ENCODE results near the gene GAK. TPM values are rescaled to one million over a fixed set of nuclear protein-coding genes. Genes with fewer than 3 reads are reported as not detected.
"Not testable (repeated sequence)": the region's sequence is repeated elsewhere in the genome, so short reads cannot be mapped to it uniquely, and the experiment has no call there.

The GAK gene
- total and polyA plus RNA-seq, 3 experiments from 2014 or later = 82.9 to 118 (median 112) TPM

DNA sequence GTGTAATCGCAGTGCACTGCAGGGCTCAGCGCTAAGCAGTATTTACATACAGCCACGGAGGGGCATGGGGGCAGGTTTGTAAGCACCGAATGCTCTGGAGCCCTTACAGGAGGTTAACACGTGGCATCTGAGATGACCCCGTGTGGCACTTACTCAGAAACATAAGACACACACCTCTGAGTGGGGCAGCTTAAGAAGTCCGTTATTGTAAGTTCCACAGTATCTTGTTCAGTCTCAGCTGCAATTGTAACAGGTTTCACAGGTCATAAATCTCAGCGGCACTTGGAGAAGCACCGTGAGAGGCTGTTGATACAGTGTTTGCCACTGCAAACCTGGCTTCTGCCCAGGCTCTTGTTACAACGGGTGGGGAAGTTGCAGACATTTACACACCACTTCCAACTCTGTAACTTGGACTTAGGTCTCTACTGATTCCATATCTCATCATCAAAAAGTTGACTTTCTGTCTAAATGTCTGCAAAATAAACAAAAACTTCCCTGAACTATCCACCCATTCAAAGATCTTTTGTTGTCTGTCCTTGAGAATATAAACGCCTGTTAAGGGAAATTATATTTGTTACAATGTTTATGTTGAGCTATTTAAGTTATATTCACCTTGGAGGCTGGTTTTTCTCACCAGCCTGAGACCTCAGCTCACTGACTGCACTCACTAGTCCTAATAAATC lies 116.5 kb downstream of the GAK start:
- DNase-seq = no peak
- Mint-ChIP-seq H3K36me3 (no peaks in the 10 kb centered on the region), H3K4me1 (no peaks in the 10 kb centered on the region), H3K9me3 (peaks cover 0 to 4% (median 0%) of the 10 kb centered on the region in 5 donors), H3K27me3 (peaks cover 41 to 52% of the 10 kb centered on the region in 2 donors), H3K4me3 (no peak overlapping the region), H3K27ac (no peak overlapping the region)
- H3K36me3 ChIP-seq (ENCODE audit: insufficient read depth, low read length) = no peaks in the 10 kb centered on the region
- H3K9me3 ChIP-seq (ENCODE audit: low read length) = no peaks in the 10 kb centered on the region
- H3K27me3 ChIP-seq (ENCODE audit: insufficient read depth, low read length, poor library complexity, severe bottlenecking) = no peaks in the 10 kb centered on the region
- no peak overlapping the region for H3K4me3 ChIP-seq (ENCODE audit: low read length)
- ChIA-PET POLR2A (no interaction called here), CTCF (no interaction called here)
- no peaks in the 10 kb centered on the region for H3K4me1 ChIP-seq (ENCODE audit: insufficient read depth, low read length)
- no peak overlapping the region for H3K27ac ChIP-seq (ENCODE audit: low read depth, low read length)

DNA sequence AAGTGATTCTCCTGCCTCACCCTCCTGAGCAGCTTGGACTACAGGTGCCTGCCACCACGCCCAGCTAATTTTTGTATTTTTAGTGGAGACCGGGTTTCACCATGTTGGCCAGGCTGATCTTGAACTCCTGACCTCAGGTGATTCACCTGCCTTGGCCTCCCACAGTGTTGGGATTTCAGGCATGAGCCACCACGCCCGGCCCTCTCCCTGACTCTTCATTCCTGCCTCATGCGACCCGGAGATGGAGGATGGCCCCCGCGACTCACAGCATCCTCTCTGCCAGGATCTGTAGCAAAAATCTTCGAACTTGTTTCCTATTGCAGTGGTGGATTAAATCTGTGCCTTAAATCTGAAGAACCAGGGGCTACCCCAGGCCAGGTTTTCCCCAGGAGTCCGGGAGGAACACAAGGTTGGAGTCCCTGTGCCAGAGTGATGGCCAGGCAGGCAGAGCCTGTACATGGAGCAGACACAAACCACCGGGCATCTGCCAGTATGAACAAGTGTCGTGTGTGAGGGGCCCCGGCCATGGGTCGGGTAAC lies 117.7 kb downstream of the GAK start:
- Histone ChIP-seq H3K4me1 (ENCODE audit: insufficient read depth, low read length) (no peaks in the 10 kb centered on the region), H3K36me3 (ENCODE audit: insufficient read depth, low read length) (no peaks in the 10 kb centered on the region), H3K9me3 (ENCODE audit: low read length) (no peaks in the 10 kb centered on the region), H3K27me3 (ENCODE audit: insufficient read depth, low read length, poor library complexity, severe bottlenecking) (no peaks in the 10 kb centered on the region), H3K4me3 (ENCODE audit: low read length) (no peak overlapping the region), H3K27ac (ENCODE audit: low read depth, low read length) (no peak overlapping the region)
- POLR2A ChIA-PET = no interaction called here
- no peak for DNase-seq
- H3K27ac Mint-ChIP-seq = no peak overlapping the region
- peaks cover 38 to 52% of the 10 kb centered on the region in 2 donors for H3K27me3 Mint-ChIP-seq
- H3K9me3 Mint-ChIP-seq = peaks cover 0 to 2% (median 0%) of the 10 kb centered on the region in 5 donors
- CTCF ChIA-PET = interaction anchor here (0.9 to 1.5 kb wide), 2 partner anchors 49 to 172 kb away, joined by 3 to 5 read pairs; partner anchors contain the start of gene IDUA
- no peak overlapping the region for H3K4me3 Mint-ChIP-seq
- H3K36me3 Mint-ChIP-seq = no peaks in the 10 kb centered on the region
- H3K4me1 Mint-ChIP-seq = no peaks in the 10 kb centered on the region

DNA sequence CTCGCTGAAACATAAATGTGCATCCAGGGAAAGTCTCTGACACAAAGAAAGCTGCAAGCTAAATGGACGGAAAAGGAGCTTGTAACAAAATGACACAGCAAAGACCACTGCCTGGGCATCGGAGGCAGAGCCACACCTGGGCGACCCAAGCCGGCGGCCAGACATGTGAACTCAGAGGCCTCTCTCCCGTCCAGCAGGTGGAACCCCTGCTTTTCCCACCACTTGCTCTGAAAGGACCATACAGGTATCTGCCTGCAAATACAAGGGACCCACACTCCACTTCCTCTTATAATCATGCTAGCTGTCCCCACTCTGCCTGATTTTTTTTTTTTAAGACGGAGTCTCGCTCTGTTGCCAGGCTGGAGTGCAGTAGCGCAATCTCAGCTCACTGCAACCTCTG lies 118.2 kb downstream of the GAK start:
- H3K27ac Mint-ChIP-seq = no peak overlapping the region
- no peaks in the 10 kb centered on the region for H3K36me3 ChIP-seq (ENCODE audit: insufficient read depth, low read length)
- H3K27me3 ChIP-seq (ENCODE audit: insufficient read depth, low read length, poor library complexity, severe bottlenecking) = no peaks in the 10 kb centered on the region
- H3K27me3 Mint-ChIP-seq = peaks cover 37 to 49% of the 10 kb centered on the region in 2 donors
- POLR2A ChIA-PET = no interaction called here
- no peak overlapping the region for H3K4me3 Mint-ChIP-seq
- no peaks in the 10 kb centered on the region for H3K4me1 Mint-ChIP-seq
- H3K4me1 ChIP-seq (ENCODE audit: insufficient read depth, low read length) = no peaks in the 10 kb centered on the region
- no peaks in the 10 kb centered on the region for H3K36me3 Mint-ChIP-seq
- H3K4me3 ChIP-seq (ENCODE audit: low read length) = no peak overlapping the region
- no peak overlapping the region for H3K27ac ChIP-seq (ENCODE audit: low read depth, low read length)
- H3K9me3 ChIP-seq (ENCODE audit: low read length) = no peaks in the 10 kb centered on the region
- H3K9me3 Mint-ChIP-seq = peaks cover 0 to 2% (median 0%) of the 10 kb centered on the region in 5 donors
- CTCF ChIA-PET = interaction anchor here (1.5 kb wide), 1 partner anchor 173 kb away, joined by 5 read pairs; the partner anchor contains the start of gene IDUA
- DNase-seq = no peak

DNA sequence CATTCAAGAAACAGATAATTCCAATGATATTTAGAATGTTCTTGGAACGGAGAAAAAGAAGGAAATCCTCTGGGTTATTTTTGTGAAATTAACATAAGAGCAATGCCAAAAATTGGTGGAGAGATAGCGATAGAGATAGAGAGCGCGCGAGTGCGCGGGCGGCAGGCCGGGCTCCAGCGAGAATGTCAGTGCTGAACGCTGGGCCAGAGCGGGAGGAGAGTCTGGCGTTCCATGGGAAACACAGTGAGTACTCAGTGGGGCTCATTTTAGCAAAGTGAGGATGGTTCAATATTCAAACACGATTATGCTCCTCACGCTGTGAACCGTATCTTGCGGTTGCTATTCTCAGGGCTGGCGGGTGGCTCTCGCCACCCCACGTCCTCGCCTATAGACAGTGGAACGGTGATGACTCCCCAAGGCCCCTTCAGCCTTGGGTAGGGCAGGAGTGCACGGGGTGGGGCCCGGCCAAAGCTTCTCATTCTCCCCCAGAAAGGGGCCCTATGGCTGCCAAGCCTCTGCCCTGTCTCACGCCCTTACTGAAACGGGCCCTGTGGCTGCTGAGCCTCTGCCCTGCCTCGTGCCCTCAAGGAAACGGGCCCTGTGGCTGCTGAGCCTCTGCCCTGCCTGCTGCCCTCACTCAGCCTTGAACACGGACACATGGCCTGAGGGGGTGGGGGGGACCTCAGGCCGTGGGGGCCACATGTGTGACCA lies 123.1 kb downstream of the GAK start:
- CTCF ChIA-PET = no interaction called here
- H3K27me3 Mint-ChIP-seq = peaks cover 17 to 49% of the 10 kb centered on the region in 2 donors
- no peak overlapping the region for H3K27ac Mint-ChIP-seq
- no peak overlapping the region for H3K4me3 ChIP-seq (ENCODE audit: low read length)
- no peaks in the 10 kb centered on the region for H3K36me3 ChIP-seq (ENCODE audit: insufficient read depth, low read length)
- no peaks in the 10 kb centered on the region for H3K27me3 ChIP-seq (ENCODE audit: insufficient read depth, low read length, poor library complexity, severe bottlenecking)
- H3K9me3 ChIP-seq (ENCODE audit: low read length) = no peaks in the 10 kb centered on the region
- POLR2A ChIA-PET = no interaction called here
- H3K4me1 ChIP-seq (ENCODE audit: insufficient read depth, low read length) = no peaks in the 10 kb centered on the region
- no peaks in the 10 kb centered on the region for H3K4me1 Mint-ChIP-seq
- no peak overlapping the region for H3K27ac ChIP-seq (ENCODE audit: low read depth, low read length)
- H3K36me3 Mint-ChIP-seq = no peaks in the 10 kb centered on the region
- no peak overlapping the region for H3K4me3 Mint-ChIP-seq
- peaks cover 0 to 3% (median 0%) of the 10 kb centered on the region in 5 donors for H3K9me3 Mint-ChIP-seq
- DNase-seq = no peak

DNA sequence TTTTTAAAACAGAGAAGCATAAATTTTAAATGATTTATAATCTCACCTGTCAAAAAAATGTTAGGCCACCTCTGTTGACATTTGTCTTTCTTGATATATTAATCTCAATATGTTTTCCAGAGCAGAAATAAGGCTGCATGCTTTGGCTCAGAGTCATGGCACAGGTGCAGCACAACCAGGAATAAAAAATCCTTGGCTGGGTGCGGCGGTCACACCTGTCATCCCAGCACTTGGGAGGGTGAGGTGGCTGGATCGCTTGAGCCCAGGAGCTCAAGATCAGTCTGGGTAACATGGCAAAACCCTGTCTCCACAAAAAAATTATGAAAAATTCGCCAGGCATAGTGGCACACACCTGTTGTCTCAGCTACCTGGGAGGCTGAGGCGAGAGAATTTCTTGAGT lies 124.3 kb downstream of the GAK start:
- H3K27me3 Mint-ChIP-seq = peaks cover 12 to 43% of the 10 kb centered on the region in 2 donors
- Histone ChIP-seq H3K4me1 (ENCODE audit: insufficient read depth, low read length) (no peaks in the 10 kb centered on the region), H3K27ac (ENCODE audit: low read depth, low read length) (no peak overlapping the region), H3K9me3 (ENCODE audit: low read length) (no peaks in the 10 kb centered on the region), H3K27me3 (ENCODE audit: insufficient read depth, low read length, poor library complexity, severe bottlenecking) (no peaks in the 10 kb centered on the region), H3K4me3 (ENCODE audit: low read length) (no peak overlapping the region), H3K36me3 (ENCODE audit: insufficient read depth, low read length) (no peaks in the 10 kb centered on the region)
- no peak overlapping the region for H3K4me3 Mint-ChIP-seq
- CTCF ChIA-PET = no interaction called here
- no peak for DNase-seq
- H3K9me3 Mint-ChIP-seq = peaks cover 0 to 3% (median 0%) of the 10 kb centered on the region in 5 donors
- H3K36me3 Mint-ChIP-seq = no peaks in the 10 kb centered on the region
- H3K27ac Mint-ChIP-seq = no peak overlapping the region
- no peaks in the 10 kb centered on the region for H3K4me1 Mint-ChIP-seq
- POLR2A ChIA-PET = no interaction called here

DNA sequence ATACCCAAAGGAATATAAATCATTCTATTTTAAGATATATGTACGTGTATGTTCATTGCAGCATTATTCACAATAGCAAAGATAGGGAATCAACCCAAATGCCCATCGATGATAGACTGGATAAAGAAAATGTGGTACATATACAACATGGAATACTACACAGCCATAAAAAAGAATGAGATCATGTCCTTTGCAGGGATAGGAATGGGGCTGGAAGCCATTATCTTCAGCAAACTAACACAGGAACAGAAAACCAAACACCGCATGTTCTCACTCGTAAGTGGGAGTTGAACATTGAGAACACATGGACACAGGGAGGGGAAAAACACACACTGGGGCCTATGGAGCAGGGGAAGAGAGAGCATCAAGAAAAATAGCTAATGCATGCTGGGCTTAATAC lies 125.1 kb downstream of the GAK start:
- CTCF ChIA-PET; H3K4me3 ChIP-seq (ENCODE audit: low read length); H3K27ac Mint-ChIP-seq; DNase-seq; H3K4me3 Mint-ChIP-seq; H3K27me3 ChIP-seq (ENCODE audit: insufficient read depth, low read length, poor library complexity, severe bottlenecking); H3K27ac ChIP-seq (ENCODE audit: low read depth, low read length); H3K9me3 Mint-ChIP-seq; H3K36me3 Mint-ChIP-seq; H3K4me1 ChIP-seq (ENCODE audit: insufficient read depth, low read length); POLR2A ChIA-PET; H3K4me1 Mint-ChIP-seq; H3K36me3 ChIP-seq (ENCODE audit: insufficient read depth, low read length); H3K9me3 ChIP-seq (ENCODE audit: low read length): not testable (repeated sequence)
- peaks cover 3 to 39% of the 10 kb centered on the region in 2 donors for H3K27me3 Mint-ChIP-seq

DNA sequence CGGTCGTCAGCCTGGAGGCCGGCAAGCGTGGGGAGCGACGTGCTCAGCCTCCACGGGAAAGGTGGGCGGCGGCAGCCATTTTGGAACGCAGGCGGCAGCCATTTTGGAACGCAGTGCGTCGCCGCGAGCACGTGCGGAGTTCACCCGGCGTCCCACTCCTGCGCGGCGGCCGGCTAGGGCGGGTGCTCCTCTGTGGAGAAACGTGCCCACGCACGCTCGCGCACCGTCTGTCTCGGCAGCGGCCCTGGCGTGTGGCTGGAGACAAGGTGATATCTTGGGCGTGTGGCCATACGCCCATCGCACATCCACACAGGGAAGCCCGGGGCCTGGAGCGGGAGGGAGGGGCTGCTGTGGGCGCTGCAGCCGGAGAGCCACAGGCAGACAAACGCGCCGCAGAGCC lies 127.3 kb downstream of the GAK start:
- CTCF ChIA-PET = no interaction called here

DNA sequence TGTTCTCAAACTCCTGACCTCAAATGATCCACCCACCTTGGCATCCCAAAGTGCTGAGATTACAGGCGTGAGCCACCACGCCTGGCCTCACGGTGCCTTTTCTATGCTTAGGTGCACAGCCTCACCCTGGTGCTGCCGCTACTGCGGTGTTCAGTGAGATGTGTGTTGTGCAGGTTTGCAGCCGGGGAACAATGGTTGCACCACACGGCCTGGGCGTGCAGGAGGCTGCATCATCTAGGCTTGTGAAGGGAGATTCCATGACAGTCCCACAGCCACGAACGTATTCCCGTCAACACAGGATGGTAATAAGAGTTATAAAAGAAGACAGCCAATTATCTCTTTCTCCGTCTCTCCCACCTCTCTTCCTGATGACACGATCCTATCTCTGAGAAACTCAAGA lies 128.2 kb downstream of the GAK start:
- peaks cover 0 to 3% (median 0%) of the 10 kb centered on the region in 5 donors for H3K9me3 Mint-ChIP-seq
- no peaks in the 10 kb centered on the region for H3K27me3 ChIP-seq (ENCODE audit: insufficient read depth, low read length, poor library complexity, severe bottlenecking)
- no peaks in the 10 kb centered on the region for H3K36me3 ChIP-seq (ENCODE audit: insufficient read depth, low read length)
- no peak overlapping the region for H3K4me3 Mint-ChIP-seq
- no peak overlapping the region for H3K27ac ChIP-seq (ENCODE audit: low read depth, low read length)
- H3K4me1 ChIP-seq (ENCODE audit: insufficient read depth, low read length) = peaks cover 5% of the 10 kb centered on the region
- no peak overlapping the region for H3K27ac Mint-ChIP-seq
- peaks cover 10 to 12% (median 11%) of the 10 kb centered on the region in 3 donors for H3K4me1 Mint-ChIP-seq
- H3K4me3 ChIP-seq (ENCODE audit: low read length) = no peak overlapping the region
- peaks cover 5 to 31% of the 10 kb centered on the region in 2 donors for H3K27me3 Mint-ChIP-seq
- no peaks in the 10 kb centered on the region for H3K9me3 ChIP-seq (ENCODE audit: low read length)
- POLR2A ChIA-PET = no interaction called here
- DNase-seq = no peak
- no peaks in the 10 kb centered on the region for H3K36me3 Mint-ChIP-seq
- CTCF ChIA-PET = no interaction called here

More for the DNA sequence above, 127.3 kb downstream of the GAK start:
- H3K36me3 Mint-ChIP-seq = no peaks in the 10 kb centered on the region
- POLR2A ChIA-PET = no interaction called here
- H3K27ac ChIP-seq (ENCODE audit: low read depth, low read length) = no peak overlapping the region
- no peak overlapping the region for H3K4me3 Mint-ChIP-seq
- no peaks in the 10 kb centered on the region for H3K27me3 ChIP-seq (ENCODE audit: insufficient read depth, low read length, poor library complexity, severe bottlenecking)
- H3K36me3 ChIP-seq (ENCODE audit: insufficient read depth, low read length) = no peaks in the 10 kb centered on the region
- H3K27me3 Mint-ChIP-seq = peaks cover 3 to 31% of the 10 kb centered on the region in 2 donors
- peaks cover 0 to 3% (median 0%) of the 10 kb centered on the region in 5 donors for H3K9me3 Mint-ChIP-seq
- H3K4me1 Mint-ChIP-seq = peaks cover 3 to 4% (median 4%) of the 10 kb centered on the region in 3 donors
- peak in 1 of 5 donors; percentile 25 for DNase-seq
- H3K4me3 ChIP-seq (ENCODE audit: low read length) = no peak overlapping the region
- H3K4me1 ChIP-seq (ENCODE audit: insufficient read depth, low read length) = no peaks in the 10 kb centered on the region
- H3K9me3 ChIP-seq (ENCODE audit: low read length) = no peaks in the 10 kb centered on the region
- no peak overlapping the region for H3K27ac Mint-ChIP-seq
